ENCODE results near the gene ACAP3.

Gene ACAP3

DNA sequence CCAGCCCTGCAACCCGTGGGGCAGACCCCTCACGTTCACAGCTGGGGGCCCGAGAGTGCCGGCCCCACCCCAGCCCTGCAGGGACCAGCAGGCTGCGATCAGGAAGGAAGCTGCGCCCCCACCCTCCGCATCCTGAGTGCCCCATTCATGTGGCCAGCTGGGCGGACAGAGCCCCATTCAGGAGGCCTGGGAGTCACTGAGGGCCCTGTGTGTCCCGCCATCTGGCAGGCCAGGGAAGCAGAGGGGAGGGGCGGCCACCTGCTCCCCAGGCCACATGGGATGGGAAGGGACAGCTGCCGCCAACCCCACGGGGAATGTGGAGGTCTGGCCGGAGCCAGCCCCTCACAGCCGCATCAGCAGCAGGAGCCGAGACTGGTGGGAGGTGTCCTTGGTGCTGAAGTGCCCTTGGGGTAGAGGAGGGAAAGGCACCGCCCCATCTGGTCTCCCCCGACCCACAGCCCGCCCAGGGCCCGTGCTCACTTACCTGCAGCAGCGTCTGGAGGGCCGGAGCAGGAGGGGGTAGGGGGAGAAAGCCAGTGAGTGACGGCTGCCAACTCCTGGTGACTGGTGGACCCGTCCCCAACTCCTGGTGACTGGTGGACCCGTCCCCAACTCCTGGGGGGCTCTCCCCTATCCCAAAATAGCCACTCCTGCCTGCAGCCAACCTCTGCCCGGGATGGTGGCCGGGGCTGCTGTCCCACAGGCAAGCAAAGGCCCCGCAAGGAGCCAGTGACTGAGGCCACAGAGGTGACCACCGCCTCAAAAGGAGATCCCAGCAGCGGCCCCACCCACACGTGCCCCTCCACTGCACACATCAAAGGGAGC is 8.7 kb downstream of the ACAP3 start:
- no peak overlapping the region for H3K4me3 ChIP-seq (ENCODE audit: low read length)
- TF ChIP-seq ZNF274 (IDR thresholded peaks at IDR 0.05; ENCODE audit: low read depth, low read length) = no peak

DNA sequence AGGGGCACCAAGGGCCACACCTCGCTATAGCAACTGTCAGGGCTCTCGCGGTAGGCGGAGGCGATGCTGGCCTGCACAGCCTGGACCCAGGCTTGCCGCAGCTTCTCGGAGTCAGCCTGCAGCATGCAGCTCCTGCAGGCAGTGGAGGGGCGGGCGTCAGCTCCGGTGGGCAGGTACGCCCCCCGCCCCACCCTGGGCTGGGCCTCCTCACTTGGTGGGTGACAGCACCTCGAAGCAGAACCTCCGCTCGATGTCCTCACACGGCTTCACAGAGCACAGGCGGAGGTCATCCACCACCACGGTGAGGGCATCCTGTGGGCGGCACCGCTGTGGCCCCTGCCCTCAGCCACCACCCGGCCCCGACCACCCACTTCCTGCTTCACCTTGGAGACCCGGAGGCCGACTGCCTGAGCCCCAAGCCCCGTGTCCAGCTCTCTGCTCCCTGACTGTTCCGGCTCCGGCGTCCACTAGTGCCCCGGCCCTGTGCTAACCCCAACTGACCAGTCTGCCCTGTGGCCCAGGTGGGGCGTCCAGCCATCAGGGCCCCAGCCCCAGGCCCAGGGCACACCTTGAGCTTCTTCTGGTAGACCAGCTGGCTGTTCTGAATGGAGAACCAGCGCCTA is 9.8 kb downstream of the ACAP3 start:
- no peak overlapping the region for H3K4me3 ChIP-seq (ENCODE audit: low read length)
- no peak for TF ChIP-seq ZNF274 (IDR thresholded peaks at IDR 0.05; ENCODE audit: low read depth, low read length)

DNA sequence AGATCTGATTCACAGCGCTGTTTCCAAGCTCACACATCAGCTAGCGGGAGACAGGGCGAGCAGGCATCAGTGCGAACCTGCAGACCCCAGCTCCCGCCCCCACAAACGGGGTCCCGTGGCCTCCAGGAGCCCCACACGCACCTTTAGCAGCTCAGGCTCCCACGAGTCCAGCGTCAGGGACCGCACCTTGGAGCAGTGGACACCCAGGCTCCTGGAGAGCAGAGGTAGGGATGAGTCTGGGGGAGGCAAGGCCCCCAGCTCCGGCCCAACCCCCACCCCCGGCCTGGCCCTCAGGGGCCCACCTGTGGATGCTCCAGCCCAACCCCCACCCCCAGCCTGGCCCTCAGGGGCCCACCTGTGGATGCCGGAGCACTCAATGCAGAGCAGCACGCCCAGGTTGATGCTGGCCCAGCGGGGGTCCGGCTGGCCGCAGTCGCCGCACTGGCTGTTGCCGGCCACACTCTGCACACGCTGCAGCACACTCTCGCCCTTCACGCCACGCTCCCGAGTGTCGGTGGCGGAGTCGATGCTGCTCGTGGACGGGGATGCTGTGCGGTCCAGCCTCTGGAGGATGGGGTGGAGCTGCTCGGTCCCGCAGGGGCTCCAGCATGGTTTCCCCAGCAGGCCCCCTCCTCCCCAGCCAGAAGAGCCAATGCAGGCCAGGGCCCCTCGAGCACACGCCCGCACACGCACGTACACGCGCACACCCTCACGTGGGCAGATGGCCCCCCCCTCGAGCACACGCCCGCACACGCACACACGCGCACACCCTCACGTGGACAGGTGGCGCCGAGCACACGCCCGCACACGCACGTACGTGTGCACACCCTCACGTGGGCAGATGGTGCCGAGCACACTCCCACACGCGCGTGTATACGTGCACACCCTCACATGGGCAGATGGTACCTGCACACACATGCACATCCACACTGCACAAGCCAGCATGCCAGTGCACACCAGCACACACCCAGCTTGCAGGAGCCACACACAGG is 11.4 kb downstream of the ACAP3 start:
- no peak overlapping the region for H3K4me3 ChIP-seq (ENCODE audit: low read length)
- TF ChIP-seq ZNF274 (IDR thresholded peaks at IDR 0.05; ENCODE audit: low read depth, low read length) = no peak

DNA sequence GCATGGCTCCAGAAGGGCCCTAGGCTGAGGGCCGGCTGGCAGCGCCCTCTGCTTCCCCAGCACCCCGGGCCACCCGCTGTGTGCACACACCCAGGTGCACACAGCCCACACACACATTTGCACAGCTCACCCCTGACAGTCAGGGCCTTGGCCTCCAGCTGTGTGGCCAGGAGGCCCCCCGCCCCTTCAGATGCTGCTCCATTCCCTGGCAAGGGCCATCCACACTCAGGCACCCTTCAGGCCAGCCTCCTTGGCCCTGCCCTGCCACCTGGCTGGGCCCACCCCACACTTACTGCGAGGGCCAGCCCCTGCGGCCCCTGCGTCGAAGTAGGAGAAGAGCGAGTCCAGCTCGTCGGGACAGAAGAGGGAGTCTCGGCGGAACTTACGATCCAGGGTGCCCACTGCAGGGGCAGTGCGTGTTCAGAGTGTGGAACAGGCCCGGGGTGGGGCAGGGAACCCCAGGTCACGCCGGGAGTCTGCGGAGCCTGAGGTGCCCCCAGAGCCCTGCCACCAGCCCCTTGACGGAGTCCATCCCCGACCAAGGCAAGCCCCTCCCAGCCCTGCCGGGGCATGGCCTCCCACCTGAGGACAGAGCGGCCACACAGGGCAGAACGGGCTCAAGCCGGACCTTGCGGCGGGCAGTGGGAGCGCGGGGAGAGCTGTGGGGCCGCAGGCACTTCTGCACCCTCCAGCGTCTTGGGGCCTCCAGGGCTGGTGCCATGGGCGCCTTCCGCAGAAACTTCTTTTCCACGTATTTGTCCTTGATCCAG is 12.4 kb downstream of the ACAP3 start:
- no peak for TF ChIP-seq ZNF274 (IDR thresholded peaks at IDR 0.05; ENCODE audit: low read depth, low read length)
- H3K4me3 ChIP-seq (ENCODE audit: low read length) = no peak overlapping the region

DNA sequence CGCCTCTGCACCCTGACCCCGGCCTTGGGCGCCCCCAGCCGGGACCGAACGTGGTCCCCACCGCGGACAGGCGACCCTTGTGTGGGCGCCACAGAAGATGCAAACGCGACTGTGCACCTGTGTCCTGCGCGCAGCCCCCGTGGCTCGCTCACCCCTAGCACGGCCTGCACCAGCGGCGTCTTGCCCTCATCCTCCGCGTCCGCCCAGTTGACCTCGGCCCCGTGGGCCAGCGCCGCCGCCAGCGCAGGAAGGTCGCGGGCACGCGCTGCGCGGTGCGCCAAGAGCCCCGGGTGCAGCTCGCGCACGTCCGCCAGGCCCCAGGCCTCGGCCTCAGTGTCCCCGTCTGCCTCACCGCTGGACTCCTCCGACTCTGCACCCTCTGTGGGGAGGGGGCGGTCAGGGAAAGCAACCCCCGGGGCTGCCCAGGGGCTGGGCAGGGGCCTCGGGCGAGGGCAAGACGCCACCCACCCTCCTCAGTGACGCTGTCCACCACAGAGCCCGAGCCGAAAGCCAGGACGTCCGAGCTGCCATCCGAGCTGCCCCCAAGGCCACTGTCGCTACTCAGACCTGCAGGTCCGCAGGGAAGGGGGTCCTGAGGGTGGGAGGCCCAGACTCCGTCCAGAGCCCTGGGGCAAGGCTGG is 13.4 kb downstream of the ACAP3 start:
- TF ChIP-seq ZNF274 (IDR thresholded peaks at IDR 0.05; ENCODE audit: low read depth, low read length) = no peak
- no peak overlapping the region for H3K4me3 ChIP-seq (ENCODE audit: low read length)

DNA sequence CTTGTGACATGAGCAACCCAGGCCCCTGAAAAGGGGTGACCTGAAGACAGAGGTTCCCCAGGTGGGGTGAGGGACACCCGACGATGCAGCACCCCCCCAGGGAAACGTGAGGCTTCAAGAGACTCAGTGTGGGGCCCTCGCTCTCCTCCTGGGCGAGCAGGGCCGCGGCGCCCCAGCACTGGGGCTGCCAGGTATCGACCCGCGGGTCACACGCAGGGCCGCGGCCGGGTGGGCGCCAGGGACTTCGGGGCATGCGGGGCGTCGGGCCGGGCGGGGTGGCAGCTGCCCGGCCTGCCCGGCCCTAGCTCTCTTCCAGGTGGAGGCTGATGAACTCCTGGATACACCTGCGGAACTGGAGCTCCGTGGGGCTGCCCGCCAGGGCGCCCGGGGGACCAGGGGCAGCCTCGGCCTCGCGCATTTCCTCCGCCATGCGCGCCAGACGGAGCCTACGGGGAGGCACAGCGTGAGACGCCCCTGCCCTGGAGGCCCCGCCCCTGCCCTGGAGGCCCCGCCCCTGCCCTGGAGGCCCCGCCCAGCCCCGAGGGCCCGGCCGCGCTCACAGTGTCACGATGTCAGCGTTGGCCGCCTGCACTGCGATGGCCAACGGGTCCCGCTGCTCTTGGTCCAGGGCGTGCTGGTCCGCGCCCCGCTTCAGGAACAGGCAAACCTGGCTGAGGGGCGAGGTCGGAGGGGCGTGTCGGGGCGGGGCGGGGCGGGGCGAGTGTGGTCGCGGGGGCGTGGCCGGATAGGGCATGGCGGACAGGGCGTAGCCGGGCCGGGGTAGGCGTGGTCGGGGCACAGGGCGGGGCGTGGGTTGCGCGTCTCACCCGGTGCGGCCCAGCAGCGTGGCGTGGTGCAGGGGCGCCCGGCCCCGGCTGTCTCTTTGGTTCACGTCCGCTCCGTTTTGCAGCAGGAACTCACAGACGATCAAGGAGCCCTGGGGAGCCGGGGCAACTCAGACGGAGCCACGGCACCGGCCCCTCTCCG is 14.2 kb downstream of the ACAP3 start:
- no peak overlapping the region for H3K4me3 ChIP-seq (ENCODE audit: low read length)
- TF ChIP-seq ZNF274 (IDR thresholded peaks at IDR 0.05; ENCODE audit: low read depth, low read length) = no peak

DNA sequence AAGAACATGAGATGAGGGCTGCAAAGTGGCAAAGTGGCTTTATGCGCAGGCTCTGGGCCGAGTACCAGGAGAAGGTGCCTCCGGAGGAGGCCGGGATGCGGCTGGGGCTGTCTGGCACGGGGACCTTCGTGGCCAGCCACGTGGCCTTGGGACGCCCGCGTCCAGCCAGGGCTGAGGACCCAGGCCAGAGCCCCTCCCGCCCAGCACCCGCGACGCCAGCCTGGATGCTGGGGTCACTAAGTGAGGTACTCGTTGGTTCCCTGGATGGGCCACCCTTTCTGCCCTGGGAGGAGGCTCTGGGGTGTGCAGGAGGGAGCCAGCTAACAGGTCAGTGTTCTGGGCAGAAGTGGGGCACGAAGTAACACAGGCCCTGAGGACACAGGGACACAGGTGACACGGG is 14.9 kb downstream of the ACAP3 start:
- TF ChIP-seq ZNF274 (IDR thresholded peaks at IDR 0.05; ENCODE audit: low read depth, low read length) = no peak
- no peak overlapping the region for H3K4me3 ChIP-seq (ENCODE audit: low read length)

DNA sequence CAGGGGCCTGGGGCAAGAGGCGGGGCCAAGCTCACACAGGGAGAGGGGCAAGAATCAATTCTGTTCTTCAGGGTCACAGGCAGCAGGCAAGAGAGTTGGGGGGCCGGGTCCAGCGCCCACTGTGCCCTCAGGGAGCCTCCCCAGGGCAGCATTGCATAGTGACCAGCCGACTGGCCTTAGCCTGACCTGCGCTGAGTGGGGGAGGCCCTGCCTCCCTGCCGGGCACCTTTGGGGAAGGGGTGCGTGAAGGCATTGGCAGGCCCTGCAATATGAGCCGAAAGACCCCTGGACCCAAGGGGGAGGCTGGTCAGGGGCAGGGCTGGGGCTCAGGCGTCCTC is 15.3 kb downstream of the ACAP3 start:
- TF ChIP-seq ZNF274 (IDR thresholded peaks at IDR 0.05; ENCODE audit: low read depth, low read length) = no peak
- H3K4me3 ChIP-seq (ENCODE audit: low read length) = no peak overlapping the region

DNA sequence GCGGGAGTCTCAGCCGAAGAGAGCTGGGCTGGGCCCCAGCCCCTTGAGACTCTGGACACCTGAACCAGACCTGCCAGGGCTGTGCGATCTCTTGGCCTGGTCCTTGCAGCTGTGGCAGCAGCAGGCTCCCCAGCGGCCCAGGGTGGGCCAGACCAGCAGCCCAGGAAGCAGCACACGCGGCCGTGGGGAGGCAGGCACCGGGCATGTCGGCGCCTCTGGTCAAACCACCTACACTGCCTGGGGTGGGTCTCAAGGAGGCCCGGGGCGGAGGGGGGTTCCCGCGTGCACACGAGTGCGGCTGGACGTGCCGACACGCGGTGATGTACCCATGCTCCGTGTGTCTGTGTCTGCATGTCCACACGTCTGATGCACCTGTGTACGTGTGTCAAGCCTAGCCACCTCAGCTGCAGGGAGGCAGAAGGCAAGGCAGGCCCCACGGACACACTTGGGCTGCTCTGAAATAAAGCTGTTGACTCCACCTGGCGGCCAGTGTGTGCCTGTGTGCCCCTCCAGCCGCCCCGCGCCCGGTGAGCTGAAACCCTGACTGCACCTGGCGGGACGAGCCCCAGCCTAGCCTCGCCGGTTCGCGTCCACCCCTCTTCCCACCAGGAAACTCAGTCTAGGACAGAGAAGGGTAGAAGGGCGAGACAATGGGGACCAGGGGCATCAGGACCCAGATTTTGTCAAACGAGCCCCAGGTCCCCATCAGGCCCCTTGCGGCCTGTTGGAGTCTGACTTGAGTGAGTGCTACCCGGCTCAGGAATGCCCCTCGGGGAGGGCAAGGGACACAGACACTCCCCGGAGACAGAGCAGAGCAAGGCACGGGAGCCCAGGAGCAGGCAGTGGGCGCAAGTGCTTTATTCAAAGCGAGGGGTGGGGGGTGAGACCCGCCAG is 15.9 kb downstream of the ACAP3 start:
- no peak for TF ChIP-seq ZNF274 (IDR thresholded peaks at IDR 0.05; ENCODE audit: low read depth, low read length)
- H3K4me3 ChIP-seq (ENCODE audit: low read length) = no peak overlapping the region

DNA sequence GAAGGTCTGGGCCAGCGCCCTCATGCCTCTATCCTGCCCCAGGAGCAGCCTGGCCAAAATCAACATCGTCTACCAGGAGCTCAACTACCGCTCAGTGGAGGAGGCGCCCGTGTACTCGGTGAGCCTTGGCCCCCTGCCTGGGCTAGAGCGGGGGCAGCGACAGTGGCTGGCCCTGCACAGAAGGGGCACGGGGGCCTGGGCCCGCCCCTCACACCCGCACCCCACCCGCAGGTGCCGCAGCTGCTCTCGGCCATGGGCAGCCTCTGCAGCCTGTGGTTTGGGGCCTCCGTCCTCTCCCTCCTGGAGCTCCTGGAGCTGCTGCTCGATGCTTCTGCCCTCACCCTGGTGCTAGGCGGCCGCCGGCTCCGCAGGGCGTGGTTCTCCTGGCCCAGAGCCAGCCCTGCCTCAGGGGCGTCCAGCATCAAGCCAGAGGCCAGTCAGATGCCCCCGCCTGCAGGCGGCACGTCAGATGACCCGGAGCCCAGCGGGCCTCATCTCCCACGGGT is 16.7 kb downstream of the ACAP3 start:
- TF ChIP-seq ZNF274 (IDR thresholded peaks at IDR 0.05; ENCODE audit: low read depth, low read length) = no peak
- no peak overlapping the region for H3K4me3 ChIP-seq (ENCODE audit: low read length)

DNA sequence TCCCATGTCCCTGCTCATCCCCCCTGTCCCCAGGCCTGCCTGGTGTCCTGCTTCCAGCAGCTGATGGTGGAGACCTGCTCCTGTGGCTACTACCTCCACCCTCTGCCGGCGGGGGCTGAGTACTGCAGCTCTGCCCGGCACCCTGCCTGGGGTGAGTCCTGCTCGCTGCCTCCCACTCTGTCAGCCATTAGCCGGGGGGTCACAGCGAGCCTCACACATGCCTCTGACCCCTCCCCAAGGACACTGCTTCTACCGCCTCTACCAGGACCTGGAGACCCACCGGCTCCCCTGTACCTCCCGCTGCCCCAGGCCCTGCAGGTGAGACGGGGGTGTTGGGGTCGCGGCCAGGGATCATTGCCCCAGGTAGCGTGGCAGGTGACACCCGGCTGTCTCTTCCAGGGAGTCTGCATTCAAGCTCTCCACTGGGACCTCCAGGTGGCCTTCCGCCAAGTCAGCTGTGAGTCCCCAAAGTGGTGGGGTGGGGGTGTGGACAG is 17.4 kb downstream of the ACAP3 start:
- no peak overlapping the region for H3K4me3 ChIP-seq (ENCODE audit: low read length)
- TF ChIP-seq ZNF274 (IDR thresholded peaks at IDR 0.05; ENCODE audit: low read depth, low read length) = no peak

Measured in GM08714 (cell line).